SK-N-SH (cell line): ENCODE results near the gene PRKCH.

Experiments
- CTCF ChIP-seq: fragments of 200-600 bp; sonication (generic); IDR thresholded peaks from 2 replicates; pipeline ENCODE4 v1.6.1; 2017; ENCODE audit warnings: antibody characterized with exemption, mild to moderate bottlenecking, moderate library complexity
- FOXJ3 ChIP-seq: sonication (generic); formaldehyde crosslinking; IDR thresholded peaks from 2 replicates; pipeline ENCODE4 v1.5.1; 2020; ENCODE audit warnings: mild to moderate bottlenecking, missing genetic modification reagents
- FOXM1 ChIP-seq: IDR thresholded peaks from 2 replicates; pipeline ENCODE4 v1.4.0; 2012; ENCODE audit warnings: low read depth, mild to moderate bottlenecking
- JUND ChIP-seq: IDR thresholded peaks from 2 replicates; pipeline ENCODE4 v1.4.0; 2012
- POLR2AphosphoS5 ChIP-seq: IDR thresholded peaks from 2 replicates; pipeline ENCODE4 v1.6.1; 2012; ENCODE audit warnings: low read depth, low read length
- RAD21 ChIP-seq: IDR thresholded peaks from 2 replicates; pipeline ENCODE4 v1.6.1; 2012; ENCODE audit warnings: mild to moderate bottlenecking, low read length
- REST ChIP-seq: IDR thresholded peaks from 2 replicates; pipeline ENCODE4 v1.6.1; 2012; ENCODE audit warnings: mild to moderate bottlenecking, low read depth, low read length, moderate library complexity
- TAF1 ChIP-seq: IDR thresholded peaks from 2 replicates; pipeline ENCODE4 v1.6.1; 2012; ENCODE audit warnings: low read depth, mild to moderate bottlenecking, low read length, moderate library complexity, borderline replicate concordance
- YY1 ChIP-seq: IDR thresholded peaks from 2 replicates; pipeline ENCODE4 v1.4.0; 2012; ENCODE audit warnings: low read depth, mild to moderate bottlenecking

- TF ChIP-seq CTCF (no peak), FOXJ3 (CRISPR knock-in tag) (no peak), RAD21 (no peak), TAF1 (no peak), JUND (no peak), YY1 (no peak), POLR2AphosphoS5 (no peak), FOXM1 (no peak), REST (no peak)
Observed at GRCh38 chr14:61476105-61476753, 154.8 kb downstream of the PRKCH start.
